ENCODE measurements around the gene THRB. TPM values are rescaled to one million over a fixed set of nuclear protein-coding genes. Genes with fewer than 3 reads are reported as not detected.

THRB gene
- total RNA-seq, 2 donors from 2014 or later: 6.7 to 6.9 TPM

- 78 to 91% methylated on average over 6 of the region's 6 CpGs for WGBS, 2 donors
- DNase-seq: no peak
- Histone ChIP-seq H3K27ac (no peak overlapping the region), H3K4me1 (no peaks in the 10 kb centered on the region), H3K27me3 (no peaks in the 10 kb centered on the region), H3K4me3 (no peak overlapping the region), H3K36me3 (replicated peaks in 1 of 2; ENCODE audit: insufficient read depth in 1 of 2, low read depth in 2 of 2) (no peaks in the 10 kb centered on the region), H3K9me3 (no peaks in the 10 kb centered on the region)
- no peak for ATAC-seq
- intact Hi-C loops (cut with DNase I): no loop called here
- no peak for TF ChIP-seq CTCF (IDR thresholded peaks at IDR 0.05)
- TF ChIP-seq POLR2A (IDR thresholded peaks at IDR 0.05): no peak
These were observed 335.7 kb downstream of the THRB start for GRCh38 chr3:24158761-24159454.

GRCh38 chr3:24157106-24157505 is 337.5 kb downstream of the THRB start:
- intact Hi-C loops (cut with DNase I): no loop called here
- no peak for TF ChIP-seq POLR2A (IDR thresholded peaks at IDR 0.05)
- ATAC-seq (no peak), DNase-seq (no peak)
- H3K4me3 ChIP-seq: no peak overlapping the region
- no peak overlapping the region for H3K27ac ChIP-seq
- H3K9me3 ChIP-seq: no peaks in the 10 kb centered on the region
- H3K36me3 ChIP-seq (replicated peaks in 1 of 2; ENCODE audit: insufficient read depth in 1 of 2, low read depth in 2 of 2): no peaks in the 10 kb centered on the region
- no peaks in the 10 kb centered on the region for H3K4me1 ChIP-seq
- no peaks in the 10 kb centered on the region for H3K27me3 ChIP-seq
- 94 to 99% methylated on average over 4 of the region's 4 CpGs for WGBS, 2 donors

DNA sequence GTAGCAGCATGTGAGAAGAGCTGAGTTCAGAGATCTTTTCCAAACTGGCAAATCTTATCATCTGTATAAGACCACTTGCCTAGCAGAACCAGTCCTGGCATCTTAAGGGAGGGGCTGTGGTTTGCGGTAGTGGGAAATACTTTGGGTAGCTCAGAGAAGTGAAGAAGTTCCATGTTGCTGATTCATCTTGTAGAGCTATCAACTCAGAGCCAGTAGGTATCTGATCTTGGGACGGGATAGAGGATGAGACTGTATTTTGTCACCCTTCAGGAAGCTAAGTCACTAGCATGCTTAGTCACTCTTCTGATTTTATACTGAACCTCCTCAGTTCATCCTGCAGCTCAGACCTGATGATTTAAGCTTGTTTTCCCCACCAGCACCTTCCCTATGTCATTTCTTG is 338.2 kb downstream of the THRB start:
- H3K4me3 ChIP-seq: no peak overlapping the region
- H3K4me1 ChIP-seq: no peaks in the 10 kb centered on the region
- no peak for ATAC-seq
- no peaks in the 10 kb centered on the region for H3K27me3 ChIP-seq
- no peaks in the 10 kb centered on the region for H3K36me3 ChIP-seq (replicated peaks in 1 of 2; ENCODE audit: insufficient read depth in 1 of 2, low read depth in 2 of 2)
- H3K27ac ChIP-seq: no peak overlapping the region
- H3K9me3 ChIP-seq: no peaks in the 10 kb centered on the region
- TF ChIP-seq CTCF (IDR thresholded peaks at IDR 0.05): no peak
- no peak for TF ChIP-seq POLR2A (IDR thresholded peaks at IDR 0.05)
- intact Hi-C loops (cut with DNase I): no loop called here
- 64 to 97% methylated on average over 2 of the region's 2 CpGs for WGBS, 2 donors
- no peak for DNase-seq

GRCh38 chr3:24155276-24155675 is 339.4 kb downstream of the THRB start:
- no peaks in the 10 kb centered on the region for H3K36me3 ChIP-seq (replicated peaks in 1 of 2; ENCODE audit: insufficient read depth in 1 of 2, low read depth in 2 of 2)
- H3K27ac ChIP-seq: no peak overlapping the region
- ATAC-seq (no peak), DNase-seq (no peak)
- no peaks in the 10 kb centered on the region for H3K27me3 ChIP-seq
- TF ChIP-seq POLR2A (IDR thresholded peaks at IDR 0.05): no peak
- no peak for TF ChIP-seq CTCF (IDR thresholded peaks at IDR 0.05)
- no peaks in the 10 kb centered on the region for H3K4me1 ChIP-seq
- no peak overlapping the region for H3K4me3 ChIP-seq
- H3K9me3 ChIP-seq: no peaks in the 10 kb centered on the region
- intact Hi-C loops (cut with DNase I): no loop called here

- intact Hi-C loops (cut with DNase I): no loop called here
- TF ChIP-seq POLR2A (IDR thresholded peaks at IDR 0.05) (no peak), CTCF (IDR thresholded peaks at IDR 0.05) (no peak)
- no peak for ATAC-seq
- H3K4me3 ChIP-seq: no peak overlapping the region
- no peak for DNase-seq
- H3K9me3 ChIP-seq: no peaks in the 10 kb centered on the region
- H3K36me3 ChIP-seq (replicated peaks in 1 of 2; ENCODE audit: insufficient read depth in 1 of 2, low read depth in 2 of 2): no peaks in the 10 kb centered on the region
- H3K4me1 ChIP-seq: no peaks in the 10 kb centered on the region
- H3K27ac ChIP-seq: no peak overlapping the region
- WGBS, 2 donors: 24 to 46% methylated on average over 1 of the region's 1 CpG
- no peaks in the 10 kb centered on the region for H3K27me3 ChIP-seq
These were observed 339.9 kb downstream of the THRB start for GRCh38 chr3:24154781-24155180.
